Central memory CD4-positive, alpha-beta T cell (primary cell): Measurements from ENCODE around the gene TYR.
"Not testable (repeated sequence)": the region's sequence is repeated elsewhere in the genome, so short reads cannot be mapped to it uniquely, and the experiment has no call there.

Experiments
- DNase-seq: peaks from one replicate; pipeline ENCODE4 v3.0.0; 2022
- total RNA-seq, 3 experiments: gene quantifications; one replicate each; lab custom pipeline; 2026; lab: John Stamatoyannopoulos, UW

The TYR gene
- 0 reads per million in 3 experiments for total RNA-seq

GRCh38 chr11:89177691-89178231 lies at the start of gene TYR:
Gene TYR (plus strand): TSS chr11:89177875. CDS start chr11:89177954, 79 bp downstream.
- no peak for DNase-seq

- DNase-seq: no peak
Observed at GRCh38 chr11:89136606-89137005, 41.1 kb upstream of the TYR start.

GRCh38 chr11:89147229-89147628 lies 30.4 kb upstream of the TYR start:
- DNase-seq: no peak

GRCh38 chr11:89159974-89160373 lies 17.7 kb upstream of the TYR start:
- DNase-seq: no peak

GRCh38 chr11:89161949-89162348 lies 15.7 kb upstream of the TYR start:
- no peak for DNase-seq

GRCh38 chr11:89163686-89164085 lies 14.0 kb upstream of the TYR start:
- no peak for DNase-seq

GRCh38 chr11:89168396-89168795 lies 9.3 kb upstream of the TYR start:
- DNase-seq: no peak

GRCh38 chr11:89175796-89176195 lies 1.9 kb upstream of the TYR start:
- DNase-seq: no peak

- no peak for DNase-seq
Observed at GRCh38 chr11:89176938-89177337, 737 bp upstream of the TYR start.

- no peak for DNase-seq
Observed at GRCh38 chr11:89181111-89181510, 3.4 kb downstream of the TYR start.

- no peak for DNase-seq
Observed at GRCh38 chr11:89182773-89183518, 5.3 kb downstream of the TYR start.

- no peak for DNase-seq
Observed at GRCh38 chr11:89184021-89184420, 6.3 kb downstream of the TYR start.

- DNase-seq: no peak
Observed at GRCh38 chr11:89189776-89190175, 12.1 kb downstream of the TYR start.

- DNase-seq: no peak
Observed at GRCh38 chr11:89201138-89201537, 23.5 kb downstream of the TYR start.

GRCh38 chr11:89203814-89204213 lies 26.1 kb downstream of the TYR start:
- no peak for DNase-seq

- DNase-seq: no peak
Observed at GRCh38 chr11:89205378-89205777, 27.7 kb downstream of the TYR start.

- no peak for DNase-seq
Observed at GRCh38 chr11:89220684-89221339, 43.1 kb downstream of the TYR start.

GRCh38 chr11:89235083-89235482 lies 57.4 kb downstream of the TYR start:
- DNase-seq: no peak

GRCh38 chr11:89235976-89236375 lies 58.3 kb downstream of the TYR start:
- no peak for DNase-seq

GRCh38 chr11:89247007-89247406 lies 69.3 kb downstream of the TYR start:
- not testable (repeated sequence) for DNase-seq

- no peak for DNase-seq
Observed at GRCh38 chr11:89249196-89249595, 71.5 kb downstream of the TYR start.

- DNase-seq: not testable (repeated sequence)
Observed at GRCh38 chr11:89261483-89261882, 83.8 kb downstream of the TYR start.

GRCh38 chr11:89267660-89268302 lies 90.1 kb downstream of the TYR start:
- no peak for DNase-seq
